Right lobe of liver (tissue), 6 donors: ENCODE results near the gene SPG11. TPM values are rescaled to one million over a fixed set of nuclear protein-coding genes. Genes with fewer than 3 reads are reported as not detected.
"Not testable (repeated sequence)": the region's sequence is repeated elsewhere in the genome, so short reads cannot be mapped to it uniquely, and the experiment has no call there.

Experiments
- ATAC-seq, 4 donors: fragments of 200-7000 bp; cut with Tn5 transposase; one replicate each; pipeline ENCODE4 v1.9.1; 2020; ENCODE audit warnings: mild to moderate bottlenecking in 4 of 4, moderate library complexity in 4 of 4
- DNase-seq, 3 donors: peaks; one replicate each; pipeline ENCODE4 v3.0.0-alpha.2; 2020
- H3K27ac ChIP-seq, 3 donors: fragments of 200-600 bp; one replicate each; pipeline ENCODE4 v1.8.0; 2022
- H3K27me3 ChIP-seq, 2 donors: fragments of 200-600 bp; one replicate each; pipeline ENCODE4 v1.8.0; 2022
- H3K36me3 ChIP-seq, 4 donors: fragments of 200-600 bp; sonication (generic) in 1 of 4; one replicate each; pipeline versions ENCODE4 v1.5.1 to v1.8.0; 2017 to 2022; ENCODE audit warnings: control low read depth in 1 of 4
- H3K4me1 ChIP-seq, 4 donors: fragments of 200-600 bp; sonication (generic) in 1 of 4; one replicate each; pipeline versions ENCODE4 v1.5.1 to v1.8.0; 2017 to 2022; ENCODE audit warnings: control low read depth in 1 of 4
- H3K4me3 ChIP-seq, 3 donors: fragments of 200-600 bp; one replicate each; pipeline ENCODE4 v1.8.0; 2022
- H3K9me3 ChIP-seq, 4 donors: fragments of 200-600 bp; sonication (generic) in 1 of 4; one replicate each; pipeline versions ENCODE4 v1.5.1 to v1.8.0; 2017 to 2022; ENCODE audit warnings: control low read depth in 1 of 4
- POLR2A ChIP-seq: fragments of 450-650 bp; IDR thresholded peaks from one replicate; pipeline ENCODE4 v1.6.1; 2017; ENCODE audit warnings: antibody characterized with exemption, mild to moderate bottlenecking
- WGBS: methylation state at CpG from one replicate; pipeline ENCODE4 v1.1.6; 2018; ENCODE audit warnings: low coverage, low lambda C conversion rate; ENCODE audit not compliant: insufficient coverage; ENCODE audit errors: missing lambda C conversion rate; 5-methylcytosine and 5-hydroxymethylcytosine counted together
- intact Hi-C, 2 donors: fragments of 100-400 bp; cut with DNase I; formaldehyde crosslinking; loops; one replicate each; pipeline versions ENCODE4 v1.11.2 to v1.14.1; 2022
- total RNA-seq, 6 experiments: library from RNA; depleted of rRNA in 2 of 6; stranded (reverse); fragments of >200 nt in 2 of 6; fragmentation: NEBNext Ultra II Directional in 3 of 6; extraction: Animal tissue kit (Norgen Biotek cat#: 25700) in 3 of 6; gene quantifications; one replicate each; pipeline versions ENCODE4 v1.1.0 to v1.2.4, GENCODE V29; 2016 to 2023
- TF ChIP-seq, protein P1 (sequence below), 4 donors: fragments of 200-600 bp in 3 of 4; fragments of 450-650 bp in 1 of 4; IDR thresholded peaks; one replicate each; pipeline versions ENCODE4 v1.5.1 to v1.8.0; 2016 to 2022; ENCODE audit warnings: antibody characterized with exemption in 4 of 4, mild to moderate bottlenecking in 2 of 4
- donor health status: DM: no; HTN: yes; CAD: no.
- donor health status: DM: no; HTN: no; CAD: no.
- donor health status: DM: no; HTN: no; CAD: no.
- donor health status: DM: no; HTN: yes; CAD: no.
- donor health status: DM: no; HTN: yes; CAD: no.

The SPG11 gene
- total RNA-seq, 6 experiments from 2014 or later, result 35.4 to 55.6 (median 40.8) TPM

DNA sequence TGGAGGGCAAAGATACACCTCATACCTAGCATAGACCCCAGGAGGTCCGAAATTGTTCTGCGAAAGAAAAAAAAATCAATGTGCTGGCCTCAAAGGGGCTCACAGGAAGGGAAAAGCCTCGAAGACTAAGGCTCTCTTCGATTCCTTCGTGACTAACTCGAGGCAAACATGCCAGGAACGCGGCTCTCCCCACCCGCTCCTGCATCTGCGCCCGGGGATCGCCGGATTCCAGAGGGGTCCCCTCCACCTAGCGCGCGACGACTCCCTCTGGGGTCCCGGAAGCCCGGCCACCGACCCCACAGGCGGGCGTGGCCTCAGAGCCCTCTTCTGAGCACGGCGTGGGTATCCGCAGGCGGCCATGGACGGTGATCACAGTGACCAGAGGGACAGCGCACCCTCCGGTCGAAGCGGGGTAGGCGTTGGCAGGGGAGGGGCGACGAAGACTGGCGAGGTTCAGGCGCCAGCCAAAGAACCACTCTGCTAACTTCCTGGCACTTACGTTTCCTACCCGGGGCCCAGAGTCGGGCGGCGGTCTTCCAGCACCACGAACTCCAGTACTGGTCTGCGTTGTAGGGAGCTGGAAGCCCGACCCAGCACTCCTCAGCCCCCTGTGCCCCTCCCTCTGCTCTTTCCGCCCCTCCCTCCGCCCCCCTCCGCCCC lies 127.0 kb downstream of the SPG11 start:
- ATAC-seq (peak; percentile 87 to 93 (median 88)), DNase-seq (peak; percentile 91 to 93 (median 91))
- H3K4me1 ChIP-seq, result peaks cover 0 to 17% (median 6%) of the 10 kb centered on the region in 4 donors
- no peaks in the 10 kb centered on the region for H3K27me3 ChIP-seq
- TF ChIP-seq, protein P1, sequence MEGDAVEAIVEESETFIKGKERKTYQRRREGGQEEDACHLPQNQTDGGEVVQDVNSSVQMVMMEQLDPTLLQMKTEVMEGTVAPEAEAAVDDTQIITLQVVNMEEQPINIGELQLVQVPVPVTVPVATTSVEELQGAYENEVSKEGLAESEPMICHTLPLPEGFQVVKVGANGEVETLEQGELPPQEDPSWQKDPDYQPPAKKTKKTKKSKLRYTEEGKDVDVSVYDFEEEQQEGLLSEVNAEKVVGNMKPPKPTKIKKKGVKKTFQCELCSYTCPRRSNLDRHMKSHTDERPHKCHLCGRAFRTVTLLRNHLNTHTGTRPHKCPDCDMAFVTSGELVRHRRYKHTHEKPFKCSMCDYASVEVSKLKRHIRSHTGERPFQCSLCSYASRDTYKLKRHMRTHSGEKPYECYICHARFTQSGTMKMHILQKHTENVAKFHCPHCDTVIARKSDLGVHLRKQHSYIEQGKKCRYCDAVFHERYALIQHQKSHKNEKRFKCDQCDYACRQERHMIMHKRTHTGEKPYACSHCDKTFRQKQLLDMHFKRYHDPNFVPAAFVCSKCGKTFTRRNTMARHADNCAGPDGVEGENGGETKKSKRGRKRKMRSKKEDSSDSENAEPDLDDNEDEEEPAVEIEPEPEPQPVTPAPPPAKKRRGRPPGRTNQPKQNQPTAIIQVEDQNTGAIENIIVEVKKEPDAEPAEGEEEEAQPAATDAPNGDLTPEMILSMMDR (IDR thresholded peaks at IDR 0.05), result peak; percentile 25 to 51 (median 48)
- peak; percentile 63 for TF ChIP-seq POLR2A
- intact Hi-C loops, result no loop called here
- peak overlapping the region; percentile 90 to 98 (median 93) for H3K27ac ChIP-seq
- peaks cover 0 to 3% (median 0%) of the 10 kb centered on the region in 4 donors for H3K36me3 ChIP-seq
- WGBS, result 0% methylated on average over 4 of the region's 47 CpGs
- no peaks in the 10 kb centered on the region for H3K9me3 ChIP-seq
- peak overlapping the region; percentile 69 to 97 (median 88) for H3K4me3 ChIP-seq

DNA sequence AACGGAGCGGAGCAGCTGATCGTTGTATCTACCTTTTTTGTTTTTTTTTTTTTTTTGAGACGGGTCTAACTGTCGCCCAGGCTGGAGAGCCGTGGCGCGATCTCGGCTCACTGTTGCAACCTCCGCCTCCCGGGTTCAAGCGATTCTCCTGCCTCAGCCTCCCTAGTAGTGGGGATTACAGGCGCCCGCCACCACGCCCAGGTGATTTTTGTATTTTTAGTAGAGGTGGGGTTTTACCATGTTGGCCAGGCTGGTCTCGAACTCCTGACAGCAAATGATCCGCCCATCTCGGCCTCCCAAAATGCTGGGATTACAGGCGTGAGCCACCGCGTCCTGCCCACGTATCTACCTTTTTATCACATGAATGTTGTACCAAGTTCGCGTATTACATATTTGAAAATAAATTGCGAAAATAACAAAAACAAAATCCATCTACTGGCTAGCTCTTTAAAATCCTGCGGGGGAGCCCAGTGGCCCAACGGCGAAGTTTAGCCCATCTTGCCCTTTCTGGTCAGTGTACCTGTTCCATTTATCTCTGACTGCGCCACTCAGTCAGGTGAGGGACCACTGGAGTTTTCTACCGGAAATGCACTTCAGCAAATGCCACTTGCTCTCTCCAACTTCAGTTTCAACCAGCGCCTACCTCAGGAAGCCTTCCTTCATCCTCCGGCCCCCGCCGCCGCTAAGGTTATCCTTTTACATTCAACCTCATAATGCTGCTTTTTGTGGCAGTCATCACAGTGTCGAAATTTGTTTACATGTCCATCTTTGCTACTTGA lies 127.8 kb downstream of the SPG11 start:
- intact Hi-C loops, result no loop called here

GRCh38 chr15:44535092-44535491 lies 128.4 kb downstream of the SPG11 start:
- intact Hi-C loops, result no loop called here
- ATAC-seq (no peak), DNase-seq (peak in 1 of 3 donors; percentile 50)
- Histone ChIP-seq H3K27ac (no peak overlapping the region), H3K9me3 (no peaks in the 10 kb centered on the region), H3K4me1 (peaks cover 0 to 17% (median 4%) of the 10 kb centered on the region in 4 donors), H3K27me3 (no peaks in the 10 kb centered on the region), H3K4me3 (no peak overlapping the region), H3K36me3 (no peaks in the 10 kb centered on the region)
- no peak for TF ChIP-seq POLR2A
- TF ChIP-seq, protein P1 (IDR thresholded peaks at IDR 0.05), result no peak
- 95% methylated on average over 8 of the region's 8 CpGs for WGBS

More for the DNA sequence above, 127.8 kb downstream of the SPG11 start:
- TF ChIP-seq, protein P1 (IDR thresholded peaks at IDR 0.05), result no peak
- TF ChIP-seq POLR2A, result no peak
- H3K4me3 ChIP-seq, result peak overlapping the region; percentile 69 to 97 (median 88)
- H3K4me1 ChIP-seq, result peaks cover 0 to 17% (median 5%) of the 10 kb centered on the region in 4 donors
- peak in 3 of 4 donors; percentile 0 to 3 (median 0) for ATAC-seq
- H3K36me3 ChIP-seq, result peaks cover 0 to 3% (median 0%) of the 10 kb centered on the region in 4 donors
- H3K9me3 ChIP-seq, result no peaks in the 10 kb centered on the region
- no peaks in the 10 kb centered on the region for H3K27me3 ChIP-seq
- 59% methylated on average over 32 of the region's 36 CpGs for WGBS
- DNase-seq, result peak; percentile 31 to 49 (median 42)
- H3K27ac ChIP-seq, result peak overlapping the region; percentile 90 to 98 (median 93)

- no peaks in the 10 kb centered on the region for H3K36me3 ChIP-seq
- intact Hi-C loops, result no loop called here
- no peak for ATAC-seq
- no peak overlapping the region for H3K4me3 ChIP-seq
- H3K27me3 ChIP-seq, result no peaks in the 10 kb centered on the region
- H3K9me3 ChIP-seq, result no peaks in the 10 kb centered on the region
- peaks cover 0 to 6% (median 0%) of the 10 kb centered on the region in 4 donors for H3K4me1 ChIP-seq
- TF ChIP-seq, protein P1 (IDR thresholded peaks at IDR 0.05), result peak in 1 of 4 donors; percentile 9
- TF ChIP-seq POLR2A, result no peak
- 80% methylated on average over 1 of the region's 3 CpGs for WGBS
- H3K27ac ChIP-seq, result no peak overlapping the region
- DNase-seq, result no peak
Measured at GRCh38 chr15:44532689-44533088, 130.8 kb downstream of the SPG11 start.

GRCh38 chr15:44532275-44532674 lies 131.2 kb downstream of the SPG11 start:
- H3K4me3 ChIP-seq, H3K27me3 ChIP-seq, H3K4me1 ChIP-seq, ATAC-seq, intact Hi-C loops, H3K27ac ChIP-seq, H3K9me3 ChIP-seq, H3K36me3 ChIP-seq, DNase-seq: not testable (repeated sequence)
- 91% methylated on average over 4 of the region's 5 CpGs for WGBS
